ENCODE results near the gene RABGAP1.
A peak's percentile ranks its signal among the peaks of the same experiment; 100 is the strongest.

RABGAP1 gene

DNA sequence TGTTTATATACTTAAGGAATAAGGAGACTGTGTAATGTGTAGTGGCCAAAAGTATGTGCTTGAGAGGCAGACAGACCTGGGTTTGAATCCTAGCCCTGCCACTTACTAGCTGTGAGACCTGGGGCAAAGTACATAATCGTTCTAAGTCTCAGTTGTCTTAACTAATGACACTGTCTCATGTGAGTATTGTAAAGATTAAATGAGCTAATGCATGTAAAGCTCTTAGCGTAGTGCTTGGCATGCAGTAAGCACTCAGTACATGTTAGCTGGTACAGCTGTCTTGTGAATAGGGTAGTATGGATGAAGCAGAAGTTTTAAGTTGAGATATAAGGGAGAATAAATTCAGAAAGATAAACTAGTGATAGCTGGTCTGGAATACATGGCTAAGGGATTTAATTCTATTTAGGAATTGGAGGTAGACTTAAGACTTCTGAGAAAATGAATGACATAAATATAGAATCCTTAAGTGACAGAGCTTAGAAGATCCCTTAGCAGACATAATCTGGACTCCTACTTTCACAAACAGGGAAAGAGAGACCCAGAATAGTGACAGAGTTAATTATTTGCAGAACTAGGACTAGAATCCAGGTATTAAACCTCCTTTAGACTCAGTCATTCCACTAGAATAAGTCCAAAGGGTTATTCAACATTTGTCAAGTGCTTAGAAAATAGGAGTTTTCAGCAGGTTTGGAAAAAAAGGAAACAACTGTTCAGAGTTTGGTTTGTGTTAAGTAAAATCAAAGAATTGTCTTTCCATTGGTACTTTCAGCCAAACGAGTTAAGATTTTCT lies 105.8 kb downstream of the RABGAP1 start:
- no peak for DNase-seq (ENCODE audit: low read depth, low spot score)

DNA sequence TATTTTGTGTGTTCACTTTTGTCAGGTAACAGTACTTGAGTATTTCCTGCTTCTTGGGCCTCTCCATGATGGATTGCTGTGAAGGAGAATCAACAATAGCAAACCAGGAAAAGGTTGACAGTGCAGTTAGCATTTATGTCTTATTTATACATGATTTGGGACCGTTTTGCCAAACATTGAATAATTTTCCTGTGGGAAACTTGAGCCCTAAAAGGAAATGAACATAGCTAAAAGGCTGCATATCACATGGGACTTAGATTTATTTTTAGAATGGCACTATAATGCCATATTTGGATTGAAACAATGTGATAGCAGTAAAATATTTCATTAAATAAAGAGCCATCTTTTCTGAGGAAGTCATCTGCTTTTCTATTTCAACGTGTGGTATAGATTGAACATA lies 107.9 kb downstream of the RABGAP1 start:
- no peak for DNase-seq (ENCODE audit: low read depth, low spot score)

DNA sequence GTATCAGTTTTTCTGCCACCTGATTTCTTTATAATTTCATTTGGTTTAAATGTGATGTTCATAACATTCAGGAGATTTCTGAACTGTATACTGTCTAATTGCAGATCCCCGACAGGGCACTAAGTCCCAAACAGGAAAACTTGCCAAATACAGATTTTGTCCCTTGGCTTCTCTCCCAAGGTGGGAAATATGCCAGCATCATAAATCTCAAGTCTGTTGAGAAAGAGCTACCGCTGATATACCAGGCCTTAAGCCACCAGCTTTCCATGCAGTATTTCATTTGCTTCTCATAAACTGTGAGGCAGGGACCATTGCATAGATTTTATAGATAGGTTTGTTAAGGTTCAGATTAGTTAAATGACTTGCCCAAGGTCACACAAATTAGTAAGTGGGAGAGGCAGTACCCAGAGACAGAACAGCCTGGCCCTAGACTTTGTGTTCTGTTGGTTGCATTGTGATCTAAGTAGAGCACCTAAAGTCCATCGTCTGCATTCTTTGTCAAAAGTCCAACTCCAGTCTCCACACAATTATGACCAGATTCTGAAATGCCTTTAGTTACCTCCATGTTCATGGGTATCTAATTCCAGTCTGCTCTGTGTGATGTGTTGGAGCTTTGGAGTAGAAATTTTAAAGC lies 108.9 kb downstream of the RABGAP1 start:
- peak; percentile 60 for DNase-seq (ENCODE audit: low read depth, low spot score)

DNA sequence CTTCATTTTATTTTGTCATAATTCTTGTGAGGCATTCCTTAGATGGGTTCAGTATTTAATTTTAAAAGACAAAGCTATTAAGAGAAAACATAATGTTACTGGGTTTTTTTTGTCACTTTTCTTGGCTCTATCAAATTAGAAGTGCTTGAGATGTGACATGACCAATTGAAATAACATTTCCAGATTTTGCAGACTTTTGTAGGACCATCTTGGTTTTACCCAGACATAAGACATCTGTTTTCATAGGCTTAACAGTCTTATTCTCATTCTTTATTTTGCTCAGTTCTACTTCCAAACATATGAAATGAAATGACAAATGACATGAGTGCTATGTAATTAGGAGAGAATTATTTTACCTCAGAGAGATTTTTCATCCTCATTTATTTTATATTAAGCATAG lies 112.2 kb downstream of the RABGAP1 start:
- DNase-seq (ENCODE audit: low read depth, low spot score): no peak

DNA sequence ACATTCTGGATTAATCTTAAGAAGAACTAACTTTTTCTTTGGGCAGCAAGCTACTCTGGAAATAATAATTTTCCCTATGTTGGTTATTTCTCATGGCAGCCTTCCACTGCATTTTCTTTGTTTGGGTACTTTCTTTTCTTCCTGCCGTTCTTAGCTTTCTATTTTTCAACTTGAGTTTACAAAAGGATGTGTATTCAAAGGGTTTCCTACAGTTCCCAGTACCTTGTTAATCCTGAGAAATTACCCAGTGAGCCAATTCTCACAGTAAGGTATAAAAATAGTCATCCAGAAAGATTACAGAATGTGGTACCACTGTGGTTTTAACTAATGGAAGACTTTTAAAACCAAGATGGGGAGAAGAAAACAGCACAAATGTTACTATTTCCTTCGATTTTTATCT lies 112.9 kb downstream of the RABGAP1 start:
- DNase-seq (ENCODE audit: low read depth, low spot score): no peak

DNA sequence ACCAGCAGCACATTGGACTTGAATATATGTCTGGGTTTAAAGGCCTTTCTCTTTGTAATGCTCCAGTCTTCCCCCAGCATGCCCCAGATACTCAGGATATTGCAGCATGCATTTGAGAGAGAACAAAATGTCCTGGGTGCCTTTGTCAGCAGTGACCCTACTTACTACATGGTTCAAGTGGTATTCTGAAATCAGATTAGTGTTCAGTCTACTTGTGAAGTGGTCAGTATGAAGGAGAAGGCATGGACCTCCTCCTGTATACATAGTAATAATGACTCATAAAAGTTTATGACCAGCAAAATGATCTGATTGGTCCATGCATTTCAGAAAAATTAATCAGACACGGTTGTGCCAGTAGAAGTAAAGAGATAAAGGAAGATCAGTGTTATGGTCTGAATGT lies 118.0 kb downstream of the RABGAP1 start:
- DNase-seq (ENCODE audit: low read depth, low spot score): no peak

DNA sequence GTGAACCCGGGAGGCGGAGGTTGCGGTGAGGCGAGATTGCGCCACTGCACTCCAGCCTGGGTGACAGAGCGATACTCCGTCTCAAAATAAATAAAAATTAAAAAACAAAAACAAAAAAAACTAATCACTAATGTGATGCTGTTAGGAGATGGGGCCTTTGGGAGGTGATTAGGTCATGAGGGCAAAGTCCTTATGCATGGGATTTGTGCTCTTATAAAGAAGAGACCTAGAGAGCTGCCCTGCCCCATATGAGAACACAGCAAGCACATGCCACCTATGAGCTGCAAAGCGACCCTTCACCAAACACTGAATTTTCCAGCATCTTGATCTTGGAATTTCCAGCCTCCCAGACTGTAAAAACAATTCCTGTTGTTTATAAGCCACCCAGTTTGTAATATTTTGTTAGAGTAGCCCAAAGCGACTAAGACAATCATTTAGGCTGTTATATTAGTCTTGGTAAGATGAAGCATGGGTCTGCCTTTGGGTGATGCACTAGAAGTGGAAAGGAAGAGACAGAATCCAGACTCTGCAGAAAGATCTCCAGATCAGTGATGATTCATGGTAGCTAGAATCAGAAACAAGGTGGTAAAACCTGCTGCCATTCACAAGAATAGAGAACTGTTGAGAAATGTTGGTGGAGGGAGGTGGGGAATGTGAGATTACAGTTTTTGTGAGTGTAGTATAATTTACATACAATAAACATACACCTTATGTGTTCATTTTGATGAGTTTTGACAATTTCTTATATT lies 118.8 kb downstream of the RABGAP1 start:
- DNase-seq (ENCODE audit: low read depth, low spot score): no peak

DNA sequence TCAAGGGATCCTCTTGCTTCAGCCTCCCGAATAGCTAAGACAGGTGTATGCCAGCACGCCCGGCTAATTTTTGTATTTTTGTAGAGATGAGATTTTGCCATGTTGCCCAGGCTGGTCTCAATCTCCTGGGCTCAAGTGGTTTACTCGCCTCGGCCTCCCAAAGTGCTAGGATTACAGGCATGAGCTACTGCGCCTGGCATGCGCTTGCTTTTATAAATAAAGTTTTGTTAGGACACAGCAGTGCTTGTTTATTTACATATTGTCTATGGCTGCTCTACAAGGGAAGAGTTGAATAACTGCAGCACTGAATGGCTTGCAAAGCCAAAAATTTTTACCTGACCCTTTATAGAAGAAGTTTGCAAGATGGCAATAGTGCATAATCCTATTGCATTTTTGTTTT lies 120.4 kb downstream of the RABGAP1 start:
- no peak for DNase-seq (ENCODE audit: low read depth, low spot score)

DNA sequence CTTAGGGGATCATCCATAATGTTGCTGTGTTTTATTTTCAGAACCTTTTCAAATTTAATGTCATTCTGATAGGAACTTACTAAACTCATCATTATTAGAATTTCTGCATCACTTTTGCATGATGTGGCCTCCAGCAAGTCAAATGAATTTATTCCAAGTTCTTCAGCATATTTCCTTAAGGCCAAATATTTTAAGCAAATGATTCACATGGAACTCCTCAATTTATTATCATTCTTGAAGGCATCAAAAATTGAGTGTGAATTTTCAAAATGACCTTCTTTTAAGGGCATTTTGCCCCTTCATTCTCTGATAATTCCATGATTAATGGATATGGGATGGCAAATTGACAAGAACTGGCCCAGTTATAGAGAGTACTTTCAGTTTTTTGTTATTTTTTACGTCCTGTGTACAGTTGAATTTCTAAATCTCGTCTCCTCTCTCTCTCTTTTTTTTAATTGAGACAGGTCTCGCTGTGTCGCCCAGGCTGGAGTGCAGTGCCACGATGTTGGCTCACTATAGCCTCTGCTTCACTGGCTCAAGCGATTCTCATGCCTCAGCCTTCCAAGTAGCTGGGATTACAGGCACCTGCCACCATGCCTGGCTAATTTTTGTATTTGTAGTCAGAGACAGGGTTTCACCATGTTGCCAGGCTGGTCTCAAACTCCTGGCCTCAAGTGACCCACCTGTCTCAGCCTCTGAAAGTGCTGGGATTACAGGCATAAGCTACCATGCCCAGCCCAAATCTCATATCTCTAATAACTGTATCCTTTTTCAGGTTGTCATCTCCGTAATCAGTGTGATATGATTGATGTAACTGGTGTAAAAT lies 121.7 kb downstream of the RABGAP1 start:
- no peak for DNase-seq (ENCODE audit: low read depth, low spot score)

DNA sequence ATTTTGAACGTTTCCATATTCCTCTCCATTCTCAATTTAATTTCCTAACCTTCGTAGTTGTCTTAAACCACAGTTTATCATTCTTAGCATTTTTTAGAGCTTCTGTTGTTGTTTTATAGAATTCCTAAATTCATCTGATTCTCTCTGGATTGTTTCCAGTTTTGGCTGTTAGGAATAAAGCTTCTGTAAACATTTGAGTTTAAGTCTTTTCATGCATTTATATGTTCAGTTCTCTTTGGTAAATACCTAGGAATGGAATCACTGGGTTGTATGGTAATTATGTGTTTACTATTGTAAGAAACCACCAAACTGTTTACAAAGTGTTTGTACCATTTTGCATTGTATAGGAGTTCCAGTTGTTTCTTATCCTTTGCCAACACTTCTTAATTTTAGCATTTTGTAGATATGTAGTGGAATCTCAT lies 122.4 kb downstream of the RABGAP1 start:
- DNase-seq (ENCODE audit: low read depth, low spot score): peak; percentile 37

DNA sequence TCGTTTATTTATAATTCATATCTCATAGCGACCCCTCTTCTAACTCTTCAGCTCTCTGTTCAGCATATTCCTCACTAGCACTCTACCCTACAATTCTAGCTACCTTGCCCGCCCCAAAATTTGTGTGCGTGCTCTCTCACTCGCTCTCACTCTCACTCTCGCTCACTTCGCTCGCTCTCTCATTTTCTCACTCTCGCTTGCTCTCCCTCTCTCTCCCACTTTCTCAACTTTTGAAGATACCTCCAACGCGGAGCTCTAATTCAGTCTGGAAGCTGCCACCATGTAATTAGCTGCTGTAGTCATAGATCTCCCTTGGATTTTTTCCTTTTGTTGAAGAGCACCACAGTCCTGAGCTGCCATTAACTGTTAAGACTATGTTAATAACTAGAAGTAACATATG lies 123.1 kb downstream of the RABGAP1 start:
- no peak for DNase-seq (ENCODE audit: low read depth, low spot score)

DNA sequence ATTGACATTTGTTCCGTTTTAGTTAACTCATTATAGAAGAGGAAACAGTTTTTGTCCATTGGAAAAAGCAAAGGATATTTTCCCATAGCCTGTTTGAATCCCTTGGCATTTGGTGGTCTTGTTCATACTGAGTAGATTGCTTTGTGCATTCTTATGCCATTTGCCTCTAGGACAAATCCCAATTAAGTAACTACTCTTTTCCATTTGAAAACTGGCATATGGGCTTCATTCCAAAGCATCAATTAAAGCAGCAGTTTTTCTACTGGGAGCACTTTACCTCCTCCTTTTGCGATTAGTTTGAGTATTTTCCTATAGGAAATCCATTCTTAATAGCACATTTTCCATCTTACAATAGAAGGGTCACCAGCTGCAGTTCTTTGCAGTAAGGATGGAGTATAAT lies 123.9 kb downstream of the RABGAP1 start:
- DNase-seq (ENCODE audit: low read depth, low spot score): peak; percentile 33

DNA sequence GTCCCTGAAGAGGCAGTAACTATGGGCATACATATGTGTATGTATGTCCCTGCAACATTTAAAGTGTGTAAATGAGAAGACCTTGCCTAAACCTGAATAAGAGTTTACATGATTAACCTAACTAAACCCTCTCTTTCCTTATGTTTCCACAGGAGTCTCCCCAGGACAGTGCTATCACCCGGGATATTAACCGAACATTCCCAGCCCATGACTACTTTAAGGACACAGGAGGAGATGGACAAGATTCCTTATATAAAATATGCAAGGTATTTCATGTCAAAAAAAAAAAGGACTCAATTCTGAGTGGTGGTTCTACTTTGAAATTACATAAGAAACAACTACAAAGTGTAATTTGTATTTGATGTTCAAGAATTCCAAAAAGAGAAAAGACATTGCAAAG lies 124.4 kb downstream of the RABGAP1 start:
- DNase-seq (ENCODE audit: low read depth, low spot score): no peak

DNA sequence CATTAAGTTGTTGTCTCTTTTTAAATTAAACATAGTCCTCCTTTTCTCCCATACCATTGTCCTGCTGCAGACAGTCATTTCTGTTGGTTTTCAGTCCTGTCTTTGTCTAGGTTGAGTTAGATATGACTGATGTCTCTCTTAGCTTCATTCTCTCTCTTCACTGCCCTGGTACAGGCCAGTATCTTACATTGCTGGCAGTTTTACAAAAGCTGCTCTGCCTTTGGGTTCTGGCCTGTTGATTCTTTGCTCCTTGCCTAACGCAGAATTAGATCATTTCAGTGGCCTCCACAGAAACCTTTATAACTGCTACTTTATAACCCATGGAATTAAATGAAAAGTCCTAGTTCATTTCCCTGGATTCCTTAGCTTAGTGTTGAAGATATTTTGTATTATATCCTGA lies 126.3 kb downstream of the RABGAP1 start:
- DNase-seq (ENCODE audit: low read depth, low spot score): no peak

DNA sequence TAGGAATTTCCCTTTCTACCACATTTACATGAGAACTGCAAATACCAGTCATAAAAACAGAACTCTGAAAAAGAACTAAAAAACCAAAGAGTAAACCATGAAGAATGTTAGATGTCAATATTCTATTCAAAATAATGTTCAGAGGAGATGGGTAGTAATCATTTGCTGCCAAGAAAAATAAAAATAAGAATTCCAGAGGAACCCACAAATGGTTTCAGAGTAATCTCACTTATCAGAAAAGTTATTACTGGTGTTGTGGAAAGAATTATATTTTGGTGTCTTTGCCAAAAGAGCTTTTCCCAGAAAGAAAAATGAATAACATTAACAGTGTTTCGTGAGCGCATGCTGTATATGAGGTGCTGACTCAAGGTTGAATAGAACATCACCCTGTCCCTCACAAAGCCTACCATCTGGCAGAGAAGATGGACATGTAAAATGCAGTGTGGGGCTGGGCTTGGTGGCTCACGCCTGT lies 128.2 kb downstream of the RABGAP1 start:
- peak; percentile 87 for DNase-seq (ENCODE audit: low read depth, low spot score)

DNA sequence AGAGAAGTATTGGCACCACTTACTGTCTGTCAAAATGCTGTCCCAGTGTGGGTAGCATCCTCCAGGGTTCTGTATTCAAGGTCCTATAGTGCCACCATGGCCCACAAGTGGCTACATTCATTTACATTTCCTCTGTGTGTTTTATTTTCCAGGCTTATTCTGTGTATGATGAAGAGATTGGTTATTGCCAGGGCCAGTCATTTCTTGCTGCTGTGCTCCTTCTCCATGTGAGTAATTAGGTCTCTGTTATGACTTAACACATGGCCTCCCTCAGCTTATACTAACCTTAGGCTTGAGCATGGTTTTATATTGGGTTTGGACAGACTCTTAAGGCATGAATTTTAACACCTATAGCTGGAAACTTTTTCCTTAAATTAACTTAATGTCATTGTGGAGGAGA lies 129.4 kb downstream of the RABGAP1 start:
- DNase-seq (ENCODE audit: low read depth, low spot score): no peak

DNA sequence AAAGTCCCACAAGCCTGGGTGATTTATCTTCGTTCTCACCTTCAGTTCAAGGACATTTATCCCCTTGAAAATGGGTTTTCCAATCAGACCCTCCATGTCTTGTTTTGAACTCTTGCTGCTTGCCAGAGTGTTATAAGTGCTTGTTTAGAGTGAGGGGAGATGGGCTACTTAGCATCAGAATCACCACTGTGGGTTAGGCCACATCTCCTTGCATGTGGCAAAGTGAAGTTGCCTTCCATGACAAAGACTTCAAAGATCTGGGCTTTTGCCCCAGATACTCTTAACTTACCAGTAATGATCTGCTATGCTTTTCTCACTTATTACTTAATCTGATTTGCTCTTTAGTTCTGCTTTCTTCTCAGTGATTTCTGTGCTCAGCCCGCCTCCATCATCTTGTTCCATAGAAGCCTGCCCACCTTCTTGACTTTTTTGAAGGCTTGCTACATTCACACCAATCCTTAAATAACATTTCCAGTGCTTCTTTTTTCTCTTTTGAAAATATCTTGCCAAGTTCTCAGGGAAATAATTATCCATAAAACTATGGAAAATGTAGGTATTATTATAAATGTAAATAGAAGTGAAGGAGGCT lies 131.7 kb downstream of the RABGAP1 start:
- DNase-seq (ENCODE audit: low read depth, low spot score): no peak

DNA sequence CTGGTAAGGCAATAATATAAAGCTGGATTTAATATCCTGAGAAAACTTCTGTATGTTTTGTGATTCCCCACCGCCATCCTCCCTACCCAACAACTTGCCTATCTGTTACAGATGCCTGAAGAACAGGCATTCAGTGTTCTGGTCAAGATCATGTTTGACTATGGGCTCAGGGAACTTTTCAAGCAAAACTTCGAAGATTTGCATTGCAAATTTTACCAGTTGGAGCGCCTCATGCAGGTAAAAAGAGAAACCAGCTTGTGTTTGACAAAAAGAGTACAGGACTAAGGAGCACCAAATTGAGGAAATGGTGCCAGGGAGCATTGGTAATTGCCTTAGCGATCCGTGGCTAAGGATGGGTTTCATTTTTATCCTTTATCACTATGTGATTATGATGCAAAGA lies 132.6 kb downstream of the RABGAP1 start:
- no peak for DNase-seq (ENCODE audit: low read depth, low spot score)

DNA sequence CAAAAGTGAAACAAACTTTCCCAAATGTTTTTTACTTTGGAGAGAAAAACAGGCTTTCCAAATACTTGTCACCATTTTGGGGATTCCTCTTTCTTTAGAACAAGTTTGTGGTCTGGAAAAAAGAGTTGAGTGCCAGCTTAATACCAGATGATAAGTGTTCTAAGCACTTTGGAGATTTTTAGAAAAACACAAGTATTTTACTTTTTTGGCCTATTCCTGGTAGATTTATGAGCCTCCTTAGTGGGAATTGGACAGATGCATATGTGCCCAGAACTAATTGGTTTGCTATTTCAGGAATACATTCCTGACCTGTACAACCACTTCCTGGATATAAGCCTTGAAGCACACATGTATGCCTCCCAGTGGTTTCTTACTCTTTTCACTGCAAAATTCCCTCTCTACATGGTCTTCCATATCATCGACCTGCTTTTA lies 133.2 kb downstream of the RABGAP1 start:
- DNase-seq (ENCODE audit: low read depth, low spot score): peak; percentile 77

DNA sequence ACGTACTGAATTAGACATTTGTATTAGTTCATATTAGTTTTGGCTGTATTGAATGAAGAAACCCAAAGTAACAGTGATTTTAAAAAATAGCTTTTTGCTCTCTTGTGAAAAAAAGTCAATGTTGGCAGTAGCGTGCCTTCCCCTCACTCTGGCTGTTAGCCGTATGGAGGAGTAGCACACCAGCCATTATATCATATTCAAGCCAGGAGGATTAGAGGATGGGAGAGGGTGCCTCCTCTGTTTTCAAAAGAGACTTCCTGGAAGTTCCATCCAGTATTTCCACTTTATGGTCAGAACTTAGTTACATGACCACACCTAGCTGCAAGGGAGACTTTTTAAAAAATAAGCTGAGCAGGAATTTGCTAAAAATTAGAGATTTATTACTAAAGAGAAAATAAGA lies 133.8 kb downstream of the RABGAP1 start:
- DNase-seq (ENCODE audit: low read depth, low spot score): no peak

DNA sequence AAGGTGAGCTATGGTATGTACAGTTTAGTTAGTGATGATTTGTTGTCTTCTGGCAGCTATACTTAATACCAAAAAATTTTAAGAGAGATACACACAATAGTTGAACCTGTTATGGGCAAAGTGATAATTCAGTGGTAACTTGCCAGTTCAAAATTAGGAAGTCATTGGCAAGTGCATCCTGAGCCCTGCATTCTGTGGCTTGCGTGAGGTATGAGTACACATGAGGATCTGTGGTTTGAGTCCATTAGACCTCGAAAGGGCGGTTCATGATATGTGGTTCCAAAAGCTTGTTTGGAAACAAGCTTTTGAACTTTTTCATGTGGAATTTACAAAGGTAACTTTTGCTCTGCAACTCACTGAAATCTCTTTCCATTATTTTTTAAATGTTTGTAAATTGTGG lies 139.6 kb downstream of the RABGAP1 start:
- DNase-seq (ENCODE audit: low read depth, low spot score): no peak

All from astrocyte of the hippocampus (primary cell).